ES-I3 (cell line): Measurements from ENCODE around the gene CTBS.
"Not testable (repeated sequence)": the region's sequence is repeated elsewhere in the genome, so short reads cannot be mapped to it uniquely, and the experiment has no call there.

Experiments used
- H3K36me3 ChIP-seq: 2 replicates; pipeline ENCODE4 v1.6.1; 2013; ENCODE audit warnings: mild to moderate bottlenecking, low read length, control low read depth, moderate library complexity; ENCODE audit not compliant: insufficient read depth
- H3K4me1 ChIP-seq: 2 replicates; pipeline ENCODE4 v1.6.1; 2013; ENCODE audit warnings: mild to moderate bottlenecking, control low read depth, low read length; ENCODE audit not compliant: insufficient read depth
- H3K9ac ChIP-seq: 2 replicates; pipeline ENCODE4 v1.6.1; 2013; ENCODE audit warnings: low read depth, mild to moderate bottlenecking, low read length, moderate library complexity
- H3K9me3 ChIP-seq: 2 replicates; pipeline ENCODE4 v1.6.1; 2013; ENCODE audit warnings: mild to moderate bottlenecking, low read length, moderate library complexity; ENCODE audit not compliant: control insufficient read depth, insufficient read depth

CTBS gene

DNA sequence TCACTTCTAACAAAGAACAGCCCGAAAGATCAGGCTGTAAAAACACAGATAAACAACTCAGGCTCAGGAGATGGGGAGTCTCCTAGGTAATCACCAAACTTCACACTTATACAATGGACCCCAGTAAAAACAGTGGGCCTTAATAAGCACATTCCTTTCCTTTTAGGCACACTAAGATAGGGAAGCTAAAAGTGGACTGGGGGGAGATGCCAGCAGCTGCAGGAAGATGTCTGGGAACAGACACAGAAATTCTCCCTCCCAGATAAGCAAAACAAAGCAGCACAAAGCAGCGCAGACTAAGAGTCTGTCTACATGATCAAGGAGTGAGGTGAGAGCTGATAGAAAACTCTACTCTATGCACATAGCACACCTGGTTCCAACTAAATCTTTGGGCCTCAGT lies 29.0 kb upstream of the CTBS start:
- Histone ChIP-seq H3K4me1 (no peaks in the 10 kb centered on the region), H3K36me3 (no peaks in the 10 kb centered on the region), H3K9ac (no peak overlapping the region), H3K9me3 (peaks cover 11% of the 10 kb centered on the region)

DNA sequence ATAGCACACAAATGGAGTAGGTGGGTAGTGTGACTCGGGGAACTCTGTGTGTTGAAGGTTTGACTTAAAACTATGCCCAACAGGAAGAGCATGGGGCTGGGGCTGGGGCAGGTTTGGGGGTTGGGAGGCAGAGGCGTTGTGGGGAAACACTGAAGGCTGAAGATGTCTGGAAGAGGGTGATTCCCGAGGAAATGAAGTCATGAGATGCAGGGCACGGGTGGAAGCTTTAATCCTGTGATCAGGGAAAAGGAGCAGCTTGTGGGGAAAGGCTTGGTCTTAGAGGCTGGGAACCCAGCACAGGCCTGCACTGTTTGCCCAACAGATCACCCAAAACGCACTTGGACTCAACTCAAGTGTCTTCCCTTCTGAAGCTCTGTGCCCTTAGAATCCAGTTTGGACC lies 26.6 kb upstream of the CTBS start:
- Histone ChIP-seq H3K36me3 (no peaks in the 10 kb centered on the region), H3K9me3 (peaks cover 10% of the 10 kb centered on the region), H3K9ac (no peak overlapping the region), H3K4me1 (no peaks in the 10 kb centered on the region)

DNA sequence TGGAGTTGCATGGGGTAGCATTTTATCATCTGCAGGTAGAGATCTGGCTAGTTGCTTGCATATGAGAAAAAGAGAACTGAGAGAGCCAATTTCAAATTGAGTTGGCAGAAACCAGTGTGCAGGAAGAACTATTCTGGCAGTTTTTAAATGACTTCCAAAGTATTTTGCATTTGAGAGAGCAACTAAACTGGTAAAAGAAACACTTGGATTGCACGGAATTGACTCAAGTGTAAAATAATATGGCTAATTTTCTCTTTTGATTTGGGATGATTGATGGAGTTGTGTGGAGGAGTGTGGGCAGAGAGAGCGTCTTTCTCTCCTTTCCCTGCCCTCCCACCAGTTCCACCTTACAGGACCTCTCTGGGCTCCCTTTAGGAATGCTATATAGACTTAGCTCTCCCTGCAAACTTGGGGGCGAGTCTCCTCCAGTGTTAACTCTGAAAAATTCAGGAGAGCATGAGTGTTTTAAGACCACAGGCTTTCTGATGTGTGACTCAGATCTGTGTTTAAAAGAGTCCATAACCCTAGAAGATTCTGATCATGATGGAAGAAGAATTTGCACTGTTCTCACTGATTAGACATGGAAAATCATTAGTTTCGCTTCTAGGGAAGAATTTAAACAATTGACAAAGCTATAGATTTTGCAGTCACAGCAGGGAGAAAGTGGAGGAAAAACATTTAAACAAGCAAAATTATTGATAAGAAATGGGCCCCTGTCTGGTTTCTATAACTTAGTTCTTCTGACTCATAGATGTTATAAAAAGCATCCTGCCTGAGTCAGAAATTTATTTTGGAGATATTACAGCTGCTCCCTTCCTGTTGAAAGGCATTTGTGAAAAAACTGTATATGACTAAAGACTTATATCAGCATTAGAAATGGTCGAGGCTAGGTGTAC lies 24.9 kb upstream of the CTBS start:
- H3K9ac ChIP-seq: no peak overlapping the region
- no peaks in the 10 kb centered on the region; the same call in 1 of the 2 replicates for H3K9me3 ChIP-seq
- H3K36me3 ChIP-seq: no peaks in the 10 kb centered on the region
- no peaks in the 10 kb centered on the region for H3K4me1 ChIP-seq

DNA sequence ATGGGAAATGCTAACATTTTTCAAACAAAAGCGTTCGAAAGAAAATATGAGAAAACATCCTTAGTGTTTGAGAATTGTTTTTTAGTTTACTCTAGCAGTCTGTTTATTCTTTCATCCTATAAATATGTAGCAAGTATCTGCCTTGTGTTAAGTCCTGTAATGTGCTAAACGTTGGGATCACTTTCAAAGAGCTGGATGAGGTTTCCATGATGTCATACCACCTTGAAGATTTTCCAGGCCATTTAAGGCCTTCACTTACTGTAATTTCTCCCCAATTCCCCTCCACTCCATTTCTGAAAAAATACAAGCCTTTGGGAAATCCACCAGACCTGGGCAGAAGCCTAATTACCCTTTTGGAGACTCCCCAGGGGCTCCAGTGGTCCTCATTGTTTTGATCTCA lies 24.2 kb upstream of the CTBS start:
- Histone ChIP-seq H3K9me3 (no peaks in the 10 kb centered on the region; the same call in 1 of the 2 replicates), H3K9ac (no peak overlapping the region), H3K36me3 (no peaks in the 10 kb centered on the region), H3K4me1 (no peaks in the 10 kb centered on the region)

DNA sequence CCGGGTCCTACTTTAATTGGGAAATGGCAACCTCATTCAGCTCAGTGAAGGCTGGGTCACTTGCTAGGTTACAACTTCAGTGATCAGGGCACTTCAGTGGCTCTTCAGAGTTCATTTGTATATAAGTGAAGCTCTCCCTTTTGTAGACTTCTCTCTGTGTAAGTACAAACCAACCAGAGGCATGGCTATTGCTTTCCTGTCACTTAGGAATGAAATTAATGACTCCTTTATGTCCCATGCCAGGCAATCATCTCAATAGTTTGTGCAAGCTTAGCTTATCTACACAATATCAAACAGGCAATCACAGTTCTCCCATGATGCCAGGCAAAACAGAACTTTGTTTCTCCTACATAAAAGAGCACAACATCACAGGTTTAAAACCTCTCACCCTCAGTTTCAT lies 22.8 kb upstream of the CTBS start:
- H3K4me1 ChIP-seq: no peaks in the 10 kb centered on the region
- H3K9ac ChIP-seq: no peak overlapping the region
- H3K36me3 ChIP-seq: no peaks in the 10 kb centered on the region
- H3K9me3 ChIP-seq: no peaks in the 10 kb centered on the region; the same call in 1 of the 2 replicates

DNA sequence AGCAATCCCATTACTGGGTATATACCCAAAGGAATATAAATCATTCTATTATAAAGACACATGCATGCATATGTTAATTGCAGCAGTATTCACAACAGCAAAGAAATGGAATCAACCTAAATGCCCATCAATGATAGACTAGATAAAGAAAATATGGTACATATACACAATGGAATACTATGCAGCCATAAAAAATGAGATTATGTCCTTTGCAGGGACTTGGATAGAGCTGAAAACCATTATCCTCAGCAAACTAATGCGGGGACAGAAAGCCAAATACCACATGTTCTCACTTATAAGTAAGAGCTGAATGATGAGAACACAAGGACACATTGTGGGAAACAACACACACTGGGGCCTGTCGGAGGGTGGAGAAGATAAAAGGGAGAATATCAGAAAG lies 20.7 kb upstream of the CTBS start:
- not testable (repeated sequence) for H3K9me3 ChIP-seq, H3K36me3 ChIP-seq, H3K4me1 ChIP-seq, H3K9ac ChIP-seq

DNA sequence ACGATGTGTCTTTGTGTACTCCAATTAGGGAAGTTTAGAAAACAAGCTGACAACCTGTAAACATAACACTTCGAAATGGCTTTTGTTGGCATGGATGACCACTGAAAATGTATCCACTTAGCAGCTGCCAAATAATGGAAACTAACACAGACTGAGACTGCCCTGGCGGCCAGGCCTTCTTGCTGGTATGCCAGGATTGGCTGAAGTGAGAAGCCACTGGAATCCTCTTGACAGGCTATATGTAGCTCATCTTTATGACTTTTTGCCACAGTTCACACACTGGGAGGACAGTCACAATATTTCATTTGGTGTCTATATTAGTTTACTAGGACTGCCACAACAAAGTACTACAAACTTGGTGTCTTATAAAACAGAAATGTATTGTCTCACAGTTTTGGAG lies 12.9 kb upstream of the CTBS start:
- Histone ChIP-seq H3K9ac (no peak overlapping the region), H3K4me1 (0 out of 2 replicates have a peak, but pooled peaks cover 6% of the 10 kb centered on the region), H3K36me3 (no peaks in the 10 kb centered on the region), H3K9me3 (peaks cover 4% of the 10 kb centered on the region; the same call in 1 of the 2 replicates)

DNA sequence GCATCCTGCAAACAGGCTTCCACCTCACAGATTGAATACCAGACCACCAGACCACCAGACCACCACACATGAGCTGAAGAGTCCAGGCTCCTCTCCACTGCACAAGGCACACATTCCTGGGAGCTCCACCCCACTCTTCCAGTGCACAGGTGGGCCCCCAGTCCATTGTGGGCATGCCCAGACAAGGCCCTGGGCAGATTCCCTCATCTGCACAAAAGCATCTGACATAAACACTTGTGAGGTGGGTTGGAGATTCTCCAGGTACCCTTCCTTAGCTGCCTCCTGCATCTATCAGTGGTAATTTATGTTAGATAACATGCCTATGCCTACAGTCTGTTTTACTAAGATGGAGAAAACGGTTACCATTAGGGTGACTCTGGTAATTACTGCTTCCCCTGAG lies 11.6 kb upstream of the CTBS start:
- Histone ChIP-seq H3K36me3 (no peaks in the 10 kb centered on the region), H3K9ac (no peak overlapping the region), H3K4me1 (0 out of 2 replicates have a peak, but pooled peaks cover 6% of the 10 kb centered on the region), H3K9me3 (peaks cover 4% of the 10 kb centered on the region; the same call in 1 of the 2 replicates)

DNA sequence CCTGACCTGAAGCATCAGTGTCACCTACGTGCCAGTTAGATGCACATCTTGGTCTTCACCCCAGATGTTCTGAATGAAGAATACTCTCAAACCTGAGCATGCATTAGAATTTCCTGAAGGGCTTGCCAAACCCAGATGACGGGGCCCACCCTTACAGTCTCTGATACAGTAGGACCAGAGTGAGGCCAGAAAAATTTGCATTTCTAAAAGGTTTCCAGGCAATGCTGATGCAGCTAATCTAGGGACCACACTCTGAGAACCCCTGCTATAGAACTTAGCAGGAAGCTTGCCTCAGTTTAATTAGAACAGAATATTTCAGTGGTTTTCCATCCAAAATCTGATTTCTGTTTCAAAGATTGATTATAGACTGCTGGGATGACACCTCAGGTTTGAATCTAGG lies 9.9 kb upstream of the CTBS start:
- Histone ChIP-seq H3K9ac (no peak overlapping the region), H3K36me3 (no peaks in the 10 kb centered on the region), H3K9me3 (peaks cover 4% of the 10 kb centered on the region; the same call in 1 of the 2 replicates), H3K4me1 (0 out of 2 replicates have a peak, but pooled peaks cover 6% of the 10 kb centered on the region)

DNA sequence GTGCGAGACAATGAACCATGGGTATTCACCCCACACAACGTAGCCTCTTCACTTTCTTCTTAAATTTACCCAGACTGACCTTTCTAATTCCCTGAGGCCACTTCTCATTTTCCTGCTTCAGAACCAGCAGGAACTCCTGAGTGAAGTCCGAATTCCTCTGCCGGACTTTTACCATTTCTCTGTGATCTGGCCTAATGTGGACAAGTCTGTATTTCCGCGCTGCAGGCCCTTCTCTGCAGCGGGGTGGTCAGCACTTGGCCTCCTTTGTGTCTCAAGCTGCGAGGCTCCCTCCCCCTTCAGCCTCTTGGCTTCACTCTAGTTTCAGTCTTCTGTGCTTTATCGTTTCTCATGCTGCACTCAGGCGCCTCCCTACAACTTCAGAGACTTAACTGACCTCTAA lies 9.4 kb upstream of the CTBS start:
- Histone ChIP-seq H3K36me3 (no peaks in the 10 kb centered on the region), H3K4me1 (0 out of 2 replicates have a peak, but pooled peaks cover 6% of the 10 kb centered on the region), H3K9ac (no peak overlapping the region), H3K9me3 (peaks cover 4% of the 10 kb centered on the region; the same call in 1 of the 2 replicates)

DNA sequence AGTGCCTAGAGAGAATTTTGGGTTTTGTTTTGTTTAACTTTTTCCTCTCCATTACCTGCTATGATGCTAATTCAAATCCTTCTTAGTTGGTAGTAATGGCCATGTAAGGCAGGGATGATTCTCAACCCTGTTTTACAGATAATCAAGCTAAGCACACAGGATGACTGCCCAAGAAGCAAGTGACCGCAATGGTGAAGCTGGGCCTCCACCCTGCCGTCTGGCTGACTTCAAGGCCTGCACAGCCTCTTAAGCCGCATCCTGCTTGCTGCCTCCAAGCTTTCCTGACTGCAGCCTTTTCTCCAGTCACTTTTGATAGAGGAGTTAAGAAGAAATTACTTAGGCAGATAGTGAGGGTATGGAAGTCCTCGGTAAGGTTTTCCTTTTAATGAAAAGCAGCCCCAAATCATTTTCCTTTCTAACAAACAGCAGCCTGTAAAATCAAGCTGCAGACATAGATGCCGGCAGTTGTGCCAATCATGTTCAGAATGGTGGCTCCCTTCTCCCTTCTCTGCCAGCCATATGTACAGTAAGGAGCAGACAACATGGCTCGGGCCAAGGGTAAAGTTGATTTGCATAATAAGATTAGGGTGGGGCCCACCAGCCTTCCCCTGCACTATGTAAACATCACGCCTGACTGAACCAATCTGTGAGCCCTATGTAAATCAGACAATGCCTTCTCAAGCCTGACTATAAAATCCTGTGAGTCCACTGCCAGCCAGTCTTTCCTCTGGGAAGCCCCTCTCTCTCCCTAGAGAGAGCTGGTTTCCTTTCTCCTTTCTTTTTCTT lies 8.8 kb upstream of the CTBS start:
- no peak overlapping the region for H3K9ac ChIP-seq

DNA sequence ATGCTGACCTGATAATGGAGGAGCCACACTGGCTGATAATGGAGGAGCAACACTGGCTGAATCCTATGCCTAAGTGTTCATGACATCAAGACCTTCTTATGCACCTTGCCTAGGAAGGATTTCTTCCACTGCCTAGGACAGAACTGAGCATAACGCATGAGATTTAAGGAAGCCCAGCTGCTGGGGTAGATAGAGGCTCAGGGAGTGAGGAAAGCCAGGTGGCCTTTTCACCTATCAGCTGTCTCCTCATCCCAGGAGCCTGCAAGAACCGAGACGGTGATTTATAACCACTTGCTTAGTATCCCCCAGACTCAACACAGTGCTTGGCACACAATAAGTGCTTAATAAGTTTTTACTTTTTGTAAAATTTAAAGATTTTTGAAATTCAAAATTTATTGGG lies 7.4 kb upstream of the CTBS start:
- Histone ChIP-seq H3K36me3 (no peaks in the 10 kb centered on the region), H3K9me3 (peaks cover 4% of the 10 kb centered on the region; the same call in 1 of the 2 replicates), H3K9ac (no peak overlapping the region), H3K4me1 (0 out of 2 replicates have a peak, but pooled peaks cover 6% of the 10 kb centered on the region)

More for the DNA sequence above, 8.8 kb upstream of the CTBS start:
- Histone ChIP-seq H3K9me3 (peaks cover 4% of the 10 kb centered on the region; the same call in 1 of the 2 replicates), H3K36me3 (no peaks in the 10 kb centered on the region), H3K4me1 (0 out of 2 replicates have a peak, but pooled peaks cover 6% of the 10 kb centered on the region)

DNA sequence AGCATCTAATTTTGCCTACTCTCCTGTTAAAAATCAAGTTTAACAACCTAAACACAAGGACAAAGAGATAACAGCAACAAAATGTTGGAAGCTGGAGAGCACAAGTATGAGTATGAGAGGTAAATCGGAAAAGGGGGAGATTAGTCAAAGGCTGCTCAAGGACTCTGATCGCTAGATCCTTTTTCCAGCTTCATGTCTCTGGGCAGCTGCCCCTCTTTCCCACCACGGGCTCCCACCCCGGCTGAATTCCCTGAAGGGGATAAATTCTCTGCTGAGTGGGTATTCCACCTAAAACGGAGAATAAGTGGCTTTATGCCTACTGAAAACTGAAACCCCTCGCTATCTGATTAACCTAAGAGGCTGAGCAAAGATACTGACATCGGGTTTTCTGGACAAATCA lies 696 bp upstream of the CTBS start:
- Histone ChIP-seq H3K4me1 (no peaks in the 10 kb centered on the region), H3K36me3 (no peaks in the 10 kb centered on the region), H3K9ac (peak overlapping the region; percentile 49; the same call in 1 of the 2 replicates), H3K9me3 (no peaks in the 10 kb centered on the region)

DNA sequence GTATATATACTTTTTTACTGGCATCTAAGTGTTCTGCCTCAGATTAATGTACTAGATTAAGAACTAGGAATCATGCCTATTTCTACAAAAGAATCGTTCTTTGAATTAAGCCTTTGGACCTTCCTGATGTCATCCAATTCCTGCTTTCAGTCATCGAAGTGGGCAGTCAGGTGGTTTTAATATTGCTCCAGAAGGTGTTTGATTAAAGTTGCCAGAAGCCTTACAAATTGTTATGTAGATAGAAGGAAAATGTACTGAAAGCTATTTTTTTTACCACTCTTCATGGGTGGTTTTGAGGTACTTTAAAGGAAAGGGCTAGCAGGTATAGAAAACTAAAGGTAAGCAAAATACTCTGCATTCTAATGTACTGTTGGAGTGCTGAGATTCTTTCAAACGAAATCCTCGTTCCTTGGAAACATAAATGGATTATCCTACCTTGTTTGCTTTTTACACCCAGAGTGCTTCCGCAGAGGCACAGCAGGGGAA lies 716 bp downstream of the CTBS start:
- peak overlapping the region; percentile 86 for H3K9ac ChIP-seq
- no peaks in the 10 kb centered on the region for H3K9me3 ChIP-seq
- H3K36me3 ChIP-seq: no peaks in the 10 kb centered on the region
- no peaks in the 10 kb centered on the region for H3K4me1 ChIP-seq
